Osteocyte (in vitro differentiated cells): ENCODE measurements around the gene ATOH8. TPM values are rescaled to one million over a fixed set of nuclear protein-coding genes. Genes with fewer than 3 reads are reported as not detected.

Experiments
- DNase-seq: peaks from one replicate; pipeline ENCODE4 v3.0.0; 2021; ENCODE audit warnings: mixed read lengths; ENCODE audit not compliant: unreplicated experiment; ENCODE audit errors: extremely low spot score
- H3K27ac Mint-ChIP-seq: one replicate; pipeline ENCODE4 v1.8.0; 2021; ENCODE audit warnings: mild to moderate bottlenecking, mixed read lengths; ENCODE audit not compliant: unreplicated experiment
- H3K27me3 Mint-ChIP-seq: one replicate; pipeline ENCODE4 v1.8.0; 2021; ENCODE audit warnings: mixed read lengths; ENCODE audit not compliant: unreplicated experiment
- H3K36me3 Mint-ChIP-seq: one replicate; pipeline ENCODE4 v1.8.0; 2021; ENCODE audit warnings: mixed read lengths; ENCODE audit not compliant: unreplicated experiment
- H3K4me1 Mint-ChIP-seq: one replicate; pipeline ENCODE4 v1.8.0; 2021; ENCODE audit warnings: mixed read lengths; ENCODE audit not compliant: unreplicated experiment
- H3K4me3 Mint-ChIP-seq: one replicate; pipeline ENCODE4 v1.8.0; 2021; ENCODE audit warnings: mild to moderate bottlenecking, moderate library complexity, mixed read lengths; ENCODE audit not compliant: unreplicated experiment
- H3K9me3 Mint-ChIP-seq: one replicate; pipeline ENCODE4 v1.8.0; 2021; ENCODE audit warnings: mixed read lengths; ENCODE audit not compliant: unreplicated experiment
- total RNA-seq: library from RNA; stranded (reverse); gene quantifications from 2 replicates; pipeline ENCODE4 v1.2.1, GENCODE V29; 2021
- TF ChIP-seq, protein P1 (sequence below): fragments of 200-600 bp; sonication (generic); IDR thresholded peaks from 2 replicates; pipeline ENCODE4 v1.5.0; 2021; ENCODE audit warnings: antibody characterized with exemption, mild to moderate bottlenecking, moderate library complexity

Gene ATOH8
- total RNA-seq, 1 donor from 2014 or later = 5.9 TPM

DNA sequence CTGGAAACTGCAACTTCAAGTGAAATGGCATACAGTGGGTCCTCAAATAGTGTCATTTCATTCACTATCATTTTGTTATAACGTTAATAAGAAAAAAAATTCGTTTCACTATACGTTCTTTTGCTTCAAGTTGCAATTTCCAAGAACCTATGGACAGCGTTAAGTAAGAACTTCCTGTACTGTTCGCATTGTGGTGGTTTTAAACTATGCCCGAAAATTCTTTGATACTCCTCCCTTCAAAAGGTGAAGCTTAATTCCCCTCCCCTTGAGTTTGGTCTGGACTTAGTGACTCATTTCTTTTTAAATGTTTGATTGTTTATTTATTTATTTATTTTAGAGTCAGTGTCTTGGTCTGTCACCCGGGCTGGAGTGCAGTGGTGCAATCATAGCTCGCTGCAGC is 39.0 kb upstream of the ATOH8 start:
- Mint-ChIP-seq H3K27me3 (peaks cover 24% of the 10 kb centered on the region), H3K36me3 (no peaks in the 10 kb centered on the region), H3K27ac (no peak overlapping the region), H3K4me3 (no peak overlapping the region), H3K4me1 (peaks cover 4% of the 10 kb centered on the region), H3K9me3 (no peaks in the 10 kb centered on the region)
- TF ChIP-seq, protein P1, sequence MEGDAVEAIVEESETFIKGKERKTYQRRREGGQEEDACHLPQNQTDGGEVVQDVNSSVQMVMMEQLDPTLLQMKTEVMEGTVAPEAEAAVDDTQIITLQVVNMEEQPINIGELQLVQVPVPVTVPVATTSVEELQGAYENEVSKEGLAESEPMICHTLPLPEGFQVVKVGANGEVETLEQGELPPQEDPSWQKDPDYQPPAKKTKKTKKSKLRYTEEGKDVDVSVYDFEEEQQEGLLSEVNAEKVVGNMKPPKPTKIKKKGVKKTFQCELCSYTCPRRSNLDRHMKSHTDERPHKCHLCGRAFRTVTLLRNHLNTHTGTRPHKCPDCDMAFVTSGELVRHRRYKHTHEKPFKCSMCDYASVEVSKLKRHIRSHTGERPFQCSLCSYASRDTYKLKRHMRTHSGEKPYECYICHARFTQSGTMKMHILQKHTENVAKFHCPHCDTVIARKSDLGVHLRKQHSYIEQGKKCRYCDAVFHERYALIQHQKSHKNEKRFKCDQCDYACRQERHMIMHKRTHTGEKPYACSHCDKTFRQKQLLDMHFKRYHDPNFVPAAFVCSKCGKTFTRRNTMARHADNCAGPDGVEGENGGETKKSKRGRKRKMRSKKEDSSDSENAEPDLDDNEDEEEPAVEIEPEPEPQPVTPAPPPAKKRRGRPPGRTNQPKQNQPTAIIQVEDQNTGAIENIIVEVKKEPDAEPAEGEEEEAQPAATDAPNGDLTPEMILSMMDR = no peak
- DNase-seq = no peak

DNA sequence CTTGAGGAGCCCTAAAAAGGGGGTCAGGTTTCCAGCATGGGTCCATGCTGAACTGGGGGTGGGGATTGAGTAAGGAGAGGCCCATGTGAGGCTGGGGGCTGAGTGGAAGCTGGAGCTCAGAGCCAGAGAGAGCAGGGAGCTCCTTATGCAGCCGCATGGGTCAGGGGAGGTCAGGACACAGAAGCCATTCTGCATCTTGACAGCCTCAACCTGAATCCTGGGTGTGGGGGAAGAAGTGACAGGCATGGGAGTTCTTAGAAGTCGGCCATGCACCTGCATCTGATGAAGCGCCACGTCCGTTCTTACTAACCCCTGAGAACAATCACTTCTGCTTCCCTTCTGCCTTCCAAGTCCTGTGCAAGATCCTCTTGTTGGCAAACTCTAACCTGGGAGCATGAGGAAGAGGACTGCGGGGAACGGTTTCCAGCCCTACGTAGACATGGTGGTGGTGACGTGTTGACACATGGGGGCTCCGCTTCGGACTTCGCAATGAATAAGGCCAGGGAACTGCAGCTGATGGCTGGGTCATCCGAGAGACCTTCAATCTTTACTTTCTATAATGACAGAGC is 37.4 kb upstream of the ATOH8 start:
- peaks cover 4% of the 10 kb centered on the region for H3K9me3 Mint-ChIP-seq
- H3K27me3 Mint-ChIP-seq = peaks cover 33% of the 10 kb centered on the region
- no peak overlapping the region for H3K27ac Mint-ChIP-seq
- DNase-seq = no peak
- H3K36me3 Mint-ChIP-seq = no peaks in the 10 kb centered on the region
- H3K4me3 Mint-ChIP-seq = no peak overlapping the region
- peaks cover 4% of the 10 kb centered on the region for H3K4me1 Mint-ChIP-seq
- TF ChIP-seq, protein P1 = no peak

DNA sequence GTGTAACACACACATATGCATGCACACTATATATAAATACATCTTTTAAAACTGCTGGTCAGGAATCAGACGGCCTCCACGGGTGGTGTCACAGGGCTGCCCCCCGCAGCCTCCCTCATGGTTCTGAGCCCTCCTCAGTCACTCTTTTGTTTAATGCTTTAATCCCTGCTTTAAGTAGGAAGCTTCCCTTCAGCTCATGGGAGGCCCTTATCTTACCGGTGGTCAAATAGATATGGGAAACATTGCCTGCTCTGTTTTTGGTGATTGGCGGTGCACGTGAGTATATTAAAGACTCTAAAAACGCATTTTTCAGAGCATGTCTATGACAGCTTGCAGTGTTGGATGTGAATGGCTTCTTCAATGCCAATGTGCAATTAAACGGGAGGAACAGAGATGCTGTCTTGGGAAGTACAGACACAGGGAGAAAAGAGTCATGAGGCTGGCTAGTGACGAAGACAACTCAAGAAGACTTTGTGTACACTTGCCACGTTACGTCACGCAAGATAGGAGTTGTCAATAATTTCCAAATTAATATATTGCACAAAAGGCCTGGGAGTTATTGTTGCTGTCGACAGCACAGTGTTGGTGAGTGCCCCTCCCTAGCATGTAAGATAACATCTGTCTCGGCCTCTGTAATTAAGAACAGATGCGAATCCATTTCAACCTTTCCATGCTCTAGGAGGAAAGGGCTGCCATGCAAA is 36.3 kb upstream of the ATOH8 start:
- peaks cover 4% of the 10 kb centered on the region for H3K9me3 Mint-ChIP-seq
- no peaks in the 10 kb centered on the region for H3K36me3 Mint-ChIP-seq
- peaks cover 4% of the 10 kb centered on the region for H3K4me1 Mint-ChIP-seq
- TF ChIP-seq, protein P1 = no peak
- no peak for DNase-seq
- H3K4me3 Mint-ChIP-seq = no peak overlapping the region
- no peak overlapping the region for H3K27ac Mint-ChIP-seq
- peaks cover 33% of the 10 kb centered on the region for H3K27me3 Mint-ChIP-seq

DNA sequence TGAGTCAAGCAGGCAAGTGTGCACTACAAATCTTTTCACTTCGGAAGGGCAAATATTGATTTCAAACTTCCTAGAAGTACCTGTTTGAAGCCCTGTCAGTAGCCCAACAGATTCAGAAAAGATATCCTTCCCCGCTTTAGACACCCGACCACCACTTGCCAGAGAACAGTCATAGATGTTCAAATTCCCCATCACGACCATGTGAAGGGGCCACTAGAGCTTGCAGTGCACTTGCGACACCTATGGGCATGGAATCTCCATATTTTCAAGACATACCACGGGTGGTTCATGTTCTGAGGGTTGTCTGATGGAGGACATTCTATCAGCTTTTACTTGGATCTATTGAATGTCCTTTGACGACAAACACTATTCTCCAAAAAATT is 35.8 kb upstream of the ATOH8 start:
- Mint-ChIP-seq H3K27ac (no peak overlapping the region), H3K36me3 (no peaks in the 10 kb centered on the region), H3K4me1 (peaks cover 4% of the 10 kb centered on the region), H3K27me3 (peaks cover 33% of the 10 kb centered on the region), H3K4me3 (no peak overlapping the region), H3K9me3 (peaks cover 4% of the 10 kb centered on the region)
- DNase-seq = no peak
- TF ChIP-seq, protein P1 = peak; percentile 17

DNA sequence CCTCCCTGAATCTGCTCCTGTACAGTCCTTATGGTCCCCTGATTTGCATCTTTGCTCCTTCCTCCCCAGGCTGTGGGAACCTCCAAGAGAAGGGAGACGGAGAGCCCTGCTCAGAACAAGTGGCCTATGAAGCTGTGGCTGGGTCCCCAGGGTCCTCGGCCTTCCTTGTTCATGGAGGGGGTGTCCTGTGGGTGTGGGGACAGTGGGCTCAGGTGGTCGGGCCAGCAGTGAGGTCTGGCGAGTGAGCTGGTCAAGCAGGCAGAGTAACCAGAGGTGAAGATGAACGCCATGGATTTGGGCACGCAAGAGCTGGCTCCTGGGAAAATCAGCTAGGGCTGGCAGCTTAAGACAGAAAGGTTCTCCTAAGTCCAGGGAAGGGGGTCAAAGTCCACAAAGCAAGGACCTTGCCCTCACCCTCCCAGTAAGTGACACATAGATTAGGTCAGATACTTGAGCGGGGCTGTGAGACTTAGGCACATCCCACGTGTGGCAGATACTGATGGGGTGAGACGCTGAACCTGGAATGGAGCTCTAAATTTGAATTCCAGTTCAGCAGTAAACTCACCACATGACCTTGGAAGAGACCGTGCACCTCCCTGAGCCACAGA is 34.8 kb upstream of the ATOH8 start:
- H3K9me3 Mint-ChIP-seq = peaks cover 4% of the 10 kb centered on the region
- no peak for DNase-seq
- no peaks in the 10 kb centered on the region for H3K4me1 Mint-ChIP-seq
- no peaks in the 10 kb centered on the region for H3K36me3 Mint-ChIP-seq
- H3K27ac Mint-ChIP-seq = no peak overlapping the region
- no peak overlapping the region for H3K4me3 Mint-ChIP-seq
- TF ChIP-seq, protein P1 = no peak
- peaks cover 34% of the 10 kb centered on the region for H3K27me3 Mint-ChIP-seq
